COR-L47 (cell line): Measurements from ENCODE around the gene FHOD1.

Source experiments
- DNase-seq: peaks from one replicate; lab custom pipeline; 2025; lab: John Stamatoyannopoulos, UW

The FHOD1 gene

GRCh38 chr16:67190448-67191399 lies 56.6 kb downstream of the FHOD1 start:
- DNase-seq: no peak

DNA sequence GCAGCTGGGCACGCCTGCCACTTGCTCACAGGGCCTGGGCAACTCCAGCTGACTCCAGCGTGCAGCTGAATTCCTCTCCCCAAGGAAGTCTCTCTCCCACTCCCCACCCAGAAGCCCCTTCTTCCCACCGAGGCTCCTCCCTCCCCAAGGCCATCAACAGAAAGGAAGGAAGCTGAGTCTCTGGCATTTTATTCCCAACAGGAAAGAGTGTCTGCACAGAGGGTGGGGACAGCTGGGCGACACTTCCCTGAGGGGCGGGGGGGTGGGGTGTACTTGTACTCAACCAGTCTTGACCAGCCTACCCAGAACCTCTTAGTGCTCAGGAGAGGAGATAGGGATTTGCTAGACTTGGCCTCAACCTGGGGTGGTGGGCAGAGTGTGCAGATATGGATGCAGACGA lies 57.2 kb downstream of the FHOD1 start, which contains the start of gene EXOC3L1:
EXOC3L1 (minus strand) TSS at position 96 of the 400 bp plus-strand sequence. CDS start 460 bp downstream, outside the sequence.
- DNase-seq: no peak

DNA sequence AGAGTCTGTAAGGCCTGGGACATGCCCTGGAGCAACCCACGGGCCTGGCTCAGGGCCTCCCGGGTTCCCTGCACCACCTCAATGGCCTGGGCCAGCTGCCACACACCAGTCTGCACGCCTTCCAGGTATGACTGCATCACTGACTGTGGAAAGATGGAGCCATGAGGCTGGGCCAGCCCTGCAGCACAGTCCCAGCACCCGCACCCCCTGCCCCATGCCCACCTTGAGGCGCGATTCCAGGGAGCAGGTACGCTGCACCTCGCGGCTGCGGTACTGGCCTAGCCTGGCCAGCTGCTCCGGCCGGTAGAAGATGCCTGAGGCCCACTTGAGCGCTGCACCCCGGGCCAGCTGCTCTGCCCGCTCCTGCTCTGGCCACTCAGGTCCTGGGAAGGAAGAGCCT lies 58.5 kb downstream of the FHOD1 start:
- no peak for DNase-seq

- no peak for DNase-seq
Measured at GRCh38 chr16:67188323-67188722, 59.0 kb downstream of the FHOD1 start.

GRCh38 chr16:67187175-67187890 lies 59.9 kb downstream of the FHOD1 start:
- peak; percentile 73 for DNase-seq

GRCh38 chr16:67186550-67186950 lies 60.7 kb downstream of the FHOD1 start:
- no peak for DNase-seq

DNA sequence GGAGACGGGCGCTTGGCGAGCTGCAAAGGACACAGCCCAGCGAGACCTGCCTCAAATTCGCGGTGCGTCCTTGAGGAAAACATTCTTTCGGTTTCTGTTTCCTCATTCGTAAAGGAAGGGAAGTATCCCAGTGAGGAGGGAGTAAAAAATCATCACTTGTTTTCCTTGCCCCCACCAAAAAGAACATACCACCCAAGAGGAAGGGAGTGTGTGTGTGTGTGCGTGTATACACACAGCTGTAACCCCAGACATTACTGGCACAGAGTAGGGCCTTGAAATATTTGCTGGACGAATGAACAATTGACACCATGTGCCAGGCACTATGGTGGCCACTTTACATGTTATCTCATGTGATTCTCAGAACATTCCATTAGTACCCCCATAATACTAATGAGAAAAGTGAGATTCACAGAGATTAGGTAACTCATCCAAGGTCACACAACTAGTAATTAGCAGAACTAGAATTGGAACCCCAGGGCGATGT lies 61.6 kb downstream of the FHOD1 start:
- DNase-seq: no peak

DNA sequence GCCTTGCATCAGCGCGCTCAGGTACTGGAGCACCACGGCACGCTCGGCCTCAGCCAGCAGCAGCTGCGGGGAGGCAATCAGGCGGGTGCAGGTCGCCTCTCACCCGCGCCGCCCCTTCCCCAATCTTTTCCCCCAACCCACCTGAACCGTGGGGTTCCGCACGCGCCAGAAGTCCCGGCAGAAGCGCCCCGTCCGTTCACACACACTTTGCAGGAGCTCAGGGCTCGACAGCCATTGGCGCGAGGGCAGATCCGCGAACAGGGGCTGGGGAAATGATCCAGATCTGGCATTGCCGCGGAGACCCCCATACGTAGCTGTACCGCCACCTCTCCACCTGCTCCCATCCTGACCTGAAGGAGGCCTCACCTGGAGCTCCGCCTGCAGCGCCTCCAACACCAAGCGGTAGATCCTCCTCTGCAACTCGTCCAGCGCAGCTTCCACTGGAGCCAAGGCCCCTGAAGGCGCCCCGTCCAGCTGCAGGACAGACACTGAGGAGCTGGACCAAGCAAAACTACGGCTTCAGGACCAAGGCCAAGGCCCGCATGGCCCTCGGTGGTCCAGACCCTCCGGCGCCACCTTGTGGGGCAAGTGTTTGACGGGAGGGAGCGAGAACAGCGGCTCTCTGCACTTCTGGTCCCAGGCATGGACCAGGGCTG lies 62.2 kb downstream of the FHOD1 start:
- peak; percentile 69 for DNase-seq

DNA sequence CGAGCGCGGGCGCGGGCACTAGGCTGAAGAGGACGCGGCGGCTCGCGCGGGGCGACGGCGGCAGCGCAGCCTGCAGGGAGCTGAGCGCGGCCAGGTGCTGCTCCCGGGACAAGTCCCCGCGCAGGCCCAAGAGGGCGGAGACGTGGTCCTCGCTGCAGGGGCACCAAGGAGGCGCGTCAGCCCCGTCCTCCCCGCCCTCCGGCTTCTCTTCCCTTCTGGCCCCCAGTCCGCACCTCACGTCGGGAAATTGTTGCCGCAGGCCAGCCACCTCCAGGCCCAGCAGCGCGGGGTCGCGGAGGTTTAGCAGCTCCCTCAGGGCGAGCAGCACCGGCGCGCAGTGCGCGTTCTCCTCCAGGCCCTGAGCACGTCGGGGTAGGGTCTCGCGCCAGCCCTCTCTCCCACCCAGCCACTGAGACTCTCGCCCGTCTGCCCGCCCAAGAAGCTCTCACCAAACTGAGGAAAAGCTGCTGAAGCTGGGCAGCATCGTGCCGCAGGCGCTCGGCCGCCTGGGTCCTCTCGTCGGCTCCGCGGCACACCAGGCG lies 62.8 kb downstream of the FHOD1 start:
- DNase-seq: peak; percentile 59

DNA sequence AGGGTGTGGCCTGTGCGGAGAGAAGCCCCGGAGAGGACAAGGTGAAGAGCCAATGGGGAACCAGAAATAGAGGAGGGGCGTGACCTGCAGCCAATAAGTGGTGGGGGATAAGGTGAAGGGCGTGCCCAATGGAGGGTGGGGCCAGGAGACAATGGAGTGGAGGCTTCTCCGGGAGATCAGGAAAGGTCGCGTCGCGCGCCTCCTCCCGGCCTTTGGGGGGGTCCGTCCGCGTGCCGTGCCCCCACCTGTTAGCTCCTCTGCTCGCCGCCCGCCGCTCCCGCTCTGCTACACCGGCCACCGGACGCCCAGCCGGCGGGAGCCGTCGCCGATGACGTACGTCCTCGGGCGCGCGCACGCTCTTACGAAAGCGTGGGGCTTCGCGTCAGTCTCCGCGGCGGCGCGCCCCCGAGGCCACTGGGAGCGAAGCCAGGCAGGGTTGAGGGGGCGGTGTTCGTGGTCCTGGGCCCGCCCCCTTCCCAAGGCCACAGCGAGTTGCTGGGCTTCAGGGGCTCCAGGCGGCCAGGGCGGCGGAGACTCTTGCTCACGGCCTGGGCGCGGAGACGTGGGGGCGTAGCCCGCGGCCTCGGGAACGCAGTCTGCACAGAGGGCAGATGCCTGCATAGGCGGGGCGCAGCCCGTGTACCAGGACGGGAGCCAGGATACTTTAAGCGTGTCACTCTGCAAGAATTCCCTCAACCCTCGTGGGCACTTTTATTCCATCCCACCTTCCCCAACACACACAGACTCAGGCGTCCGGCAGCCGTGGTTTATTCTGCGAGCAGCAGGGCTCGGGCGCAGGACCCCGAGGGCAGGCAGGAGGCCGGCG lies 63.4 kb downstream of the FHOD1 start, which contains the start of gene MATCAP1:
MATCAP1 (minus strand) TSS at position 337 of the 826 bp plus-strand sequence. CDS start 3,353 bp downstream, outside the sequence.
- peak; percentile 96 for DNase-seq

- no peak for DNase-seq
Measured at GRCh38 chr16:67183284-67183626, 64.0 kb downstream of the FHOD1 start.

DNA sequence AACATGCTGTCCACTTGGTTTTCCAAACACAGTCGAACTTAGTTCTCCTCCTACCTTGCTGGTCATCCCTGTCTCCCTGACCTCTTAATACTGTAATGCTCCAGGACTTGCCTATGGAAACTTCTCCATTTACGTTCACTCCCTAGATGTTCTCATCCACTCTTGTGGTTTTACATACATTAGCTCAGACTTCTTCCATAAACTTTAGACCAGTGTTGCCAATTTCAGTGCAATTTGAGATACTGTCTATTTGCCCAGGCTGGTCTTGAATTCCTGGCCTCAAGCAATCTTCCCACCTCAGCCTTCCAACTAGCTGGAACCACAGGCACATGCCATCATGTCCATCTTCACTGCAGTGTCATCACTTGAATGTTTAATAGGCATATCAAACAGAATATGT lies 65.0 kb downstream of the FHOD1 start:
- DNase-seq: no peak

DNA sequence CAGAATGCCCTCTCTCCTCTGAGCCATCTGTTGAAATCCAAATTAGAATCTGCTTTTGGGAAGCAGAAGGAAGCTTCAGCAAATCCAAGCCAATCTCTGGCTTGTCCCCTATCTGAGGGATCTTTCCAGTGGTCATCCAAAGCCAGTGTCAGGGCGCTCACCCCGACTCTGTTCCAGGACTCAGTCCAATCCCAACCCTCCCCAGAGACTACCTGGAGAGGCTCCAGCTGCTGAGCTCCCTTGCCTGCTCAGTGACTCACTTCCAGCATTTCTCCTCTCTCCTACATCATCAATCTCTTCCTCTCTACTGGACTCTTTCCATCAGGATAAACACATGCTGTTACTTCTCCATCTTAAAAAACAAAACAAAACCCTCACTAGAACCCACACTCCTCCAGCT lies 65.9 kb downstream of the FHOD1 start:
- DNase-seq: no peak

DNA sequence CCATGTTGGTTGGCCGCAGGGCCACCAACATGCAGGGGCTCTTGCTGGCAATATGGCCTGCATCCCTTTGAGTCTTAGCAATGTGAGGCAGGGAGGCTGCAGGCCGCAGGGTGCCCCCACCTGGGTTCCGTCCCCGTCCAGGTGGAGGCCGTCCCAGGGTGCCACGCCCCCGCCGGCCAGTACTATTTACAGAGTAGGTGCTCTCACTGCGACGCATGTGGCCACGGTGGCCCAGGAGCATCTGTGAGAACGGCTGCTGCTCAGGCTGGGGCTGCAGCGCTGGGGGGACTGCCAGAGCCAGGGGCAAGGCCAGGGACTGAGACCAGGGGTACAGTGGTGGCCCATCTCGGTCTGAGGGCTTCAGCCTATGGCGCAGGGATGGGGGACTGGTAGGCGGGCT lies 67.1 kb downstream of the FHOD1 start:
- DNase-seq: no peak

- no peak for DNase-seq
Measured at GRCh38 chr16:67179421-67180080, 67.7 kb downstream of the FHOD1 start.
